ENCODE results near the gene PUM1.
"Not testable (repeated sequence)": the region's sequence is repeated elsewhere in the genome, so short reads cannot be mapped to it uniquely, and the experiment has no call there.

Gene PUM1

GRCh38 chr1:31065310-31066217, at the start of gene PUM1:
Gene PUM1 (minus strand): TSS chr1:31065717. CDS start chr1:31059566, 6,151 bp downstream.
- DNase-seq (ENCODE audit: low read depth in 2 of 2) = peak; percentile 88 to 89

GRCh38 chr1:31112266-31112935, 46.9 kb upstream of the PUM1 start:
- no peak for DNase-seq (ENCODE audit: low read depth in 2 of 2)

- DNase-seq (ENCODE audit: low read depth in 2 of 2) = peak; percentile 36
Measured at GRCh38 chr1:31111290-31111951, 45.9 kb upstream of the PUM1 start.

- no peak for DNase-seq (ENCODE audit: low read depth in 2 of 2)
Measured at GRCh38 chr1:31110846-31111245, 45.3 kb upstream of the PUM1 start.

- no peak for DNase-seq (ENCODE audit: low read depth in 2 of 2)
Measured at GRCh38 chr1:31108861-31109260, 43.3 kb upstream of the PUM1 start.

GRCh38 chr1:31105646-31106045, 40.1 kb upstream of the PUM1 start:
- no peak for DNase-seq (ENCODE audit: low read depth in 2 of 2)

- no peak for DNase-seq (ENCODE audit: low read depth in 2 of 2)
Measured at GRCh38 chr1:31102501-31102950, 37.0 kb upstream of the PUM1 start.

GRCh38 chr1:31101147-31101502, 35.6 kb upstream of the PUM1 start:
- DNase-seq (ENCODE audit: low read depth in 2 of 2) = peak; percentile 62 to 68

GRCh38 chr1:31099293-31100032, 33.9 kb upstream of the PUM1 start:
- DNase-seq (ENCODE audit: low read depth in 2 of 2) = no peak

GRCh38 chr1:31095985-31096384, 30.5 kb upstream of the PUM1 start:
- no peak for DNase-seq (ENCODE audit: low read depth in 2 of 2)

GRCh38 chr1:31095298-31095981, 29.9 kb upstream of the PUM1 start:
- peak; percentile 78 to 79 for DNase-seq (ENCODE audit: low read depth in 2 of 2)

GRCh38 chr1:31088081-31088480, 22.6 kb upstream of the PUM1 start:
- not testable (repeated sequence) for DNase-seq (ENCODE audit: low read depth in 2 of 2)

- DNase-seq (ENCODE audit: low read depth in 2 of 2) = no peak
Measured at GRCh38 chr1:31084782-31085569, 19.5 kb upstream of the PUM1 start.

- no peak for DNase-seq (ENCODE audit: low read depth in 2 of 2)
Measured at GRCh38 chr1:31082385-31082784, 16.9 kb upstream of the PUM1 start.

- no peak for DNase-seq (ENCODE audit: low read depth in 2 of 2)
Measured at GRCh38 chr1:31073044-31073443, 7.5 kb upstream of the PUM1 start.

- no peak for DNase-seq (ENCODE audit: low read depth in 2 of 2)
Measured at GRCh38 chr1:31072304-31072746, 6.8 kb upstream of the PUM1 start.

GRCh38 chr1:31069392-31069791, 3.9 kb upstream of the PUM1 start:
- no peak for DNase-seq (ENCODE audit: low read depth in 2 of 2)

- DNase-seq (ENCODE audit: low read depth in 2 of 2) = no peak
Measured at GRCh38 chr1:31064718-31065309, 703 bp downstream of the PUM1 start.

- no peak for DNase-seq (ENCODE audit: low read depth in 2 of 2)
Measured at GRCh38 chr1:31064111-31064717, 1.3 kb downstream of the PUM1 start.
